NCI-H510A treated with DMSO at 0.1 percent for 48 hours (cell line): ENCODE results near the gene F12.

Experiments
- DNase-seq: peaks from one replicate; lab custom pipeline; 2025; lab: John Stamatoyannopoulos, UW

The F12 gene

GRCh38 chr5:177446200-177447065 is 37.1 kb upstream of the F12 start, which contains the start of gene PRR7:
PRR7 (plus strand) TSS chr5:177446814; CDS start chr5:177455068, 8,254 bp downstream.
- DNase-seq, result peak; percentile 40

GRCh38 chr5:177445917-177446199 is 36.5 kb upstream of the F12 start:
- DNase-seq, result no peak

- no peak for DNase-seq
Measured at GRCh38 chr5:177445052-177445916, 35.9 kb upstream of the F12 start.

GRCh38 chr5:177444106-177445051 is 35.0 kb upstream of the F12 start:
- no peak for DNase-seq

GRCh38 chr5:177443144-177443983 is 34.0 kb upstream of the F12 start:
- no peak for DNase-seq

GRCh38 chr5:177442066-177442826 is 32.9 kb upstream of the F12 start:
- DNase-seq, result no peak

- DNase-seq, result no peak
Measured at GRCh38 chr5:177440990-177441780, 31.8 kb upstream of the F12 start.

GRCh38 chr5:177440211-177440989 is 31.0 kb upstream of the F12 start:
- no peak for DNase-seq

GRCh38 chr5:177439518-177440053 is 30.2 kb upstream of the F12 start:
- no peak for DNase-seq

- no peak for DNase-seq
Measured at GRCh38 chr5:177438468-177438867, 29.1 kb upstream of the F12 start.

GRCh38 chr5:177437623-177438022 is 28.3 kb upstream of the F12 start:
- DNase-seq, result no peak

GRCh38 chr5:177435847-177436536 is 26.6 kb upstream of the F12 start:
- DNase-seq, result no peak

- DNase-seq, result no peak
Measured at GRCh38 chr5:177434942-177435738, 25.8 kb upstream of the F12 start.

GRCh38 chr5:177434437-177434836 is 25.1 kb upstream of the F12 start:
- no peak for DNase-seq

- DNase-seq, result no peak
Measured at GRCh38 chr5:177433658-177434217, 24.4 kb upstream of the F12 start.

GRCh38 chr5:177432839-177433657 is 23.7 kb upstream of the F12 start:
- no peak for DNase-seq
